Mucosa of descending colon (tissue), 3 donors: ENCODE data around the gene LRCH1. TPM values are rescaled to one million over a fixed set of nuclear protein-coding genes. Genes with fewer than 3 reads are reported as not detected.

ENCODE experiments used
- ATAC-seq: fragments of 200-7000 bp; cut with Tn5 transposase; one replicate; pipeline ENCODE4 v1.9.1; 2020; ENCODE audit warnings: mild to moderate bottlenecking, moderate library complexity
- DNase-seq, 3 donors: peaks; one replicate each; pipeline ENCODE4 v3.0.0-alpha.2; 2020
- H3K36me3 ChIP-seq: fragments of 200-600 bp; one replicate; pipeline ENCODE4 v1.8.0; 2021; ENCODE audit warnings: low read depth, mild to moderate bottlenecking
- H3K4me1 ChIP-seq: fragments of 200-600 bp; one replicate; pipeline ENCODE4 v1.8.0; 2021; ENCODE audit warnings: low read depth, mild to moderate bottlenecking
- H3K4me3 ChIP-seq: fragments of 200-600 bp; one replicate; pipeline ENCODE4 v1.8.0; 2021; ENCODE audit warnings: mild to moderate bottlenecking
- H3K9me3 ChIP-seq: fragments of 200-600 bp; one replicate; pipeline ENCODE4 v1.8.0; 2021; ENCODE audit warnings: mild to moderate bottlenecking
- CTCF ChIP-seq: fragments of 200-600 bp; IDR thresholded peaks from one replicate; pipeline ENCODE4 v1.8.0; 2022; ENCODE audit warnings: antibody characterized with exemption, mild to moderate bottlenecking
- intact Hi-C, 2 donors: fragments of 100-400 bp; cut with DNase I in 1 of 2; cut with micrococcal nuclease in 1 of 2; formaldehyde crosslinking; loops; one replicate each; pipeline versions ENCODE4 v1.11.0 to v1.11.1; 2022; cut with DNase I, micrococcal nuclease
- total RNA-seq, 3 donors: library from RNA; stranded (reverse); fragmentation: NEBNext Ultra II Directional in 2 of 3; extraction: Animal tissue kit (Norgen Biotek cat#: 25700) in 2 of 3; gene quantifications; one replicate each; pipeline versions ENCODE4 v1.2.1 to v1.2.4, GENCODE V29; 2021 to 2023
- donor health status: DM: no; HTN: no; CAD: no; lungs with moderate emphysema.
- donor health status: DM: no; HTN: no; CAD: no.
- donor health status: DM: no; HTN: yes; CAD: no.

Gene LRCH1
- total RNA-seq, 3 donors from 2014 or later = 13.4 to 44.1 (median 16.1) TPM

GRCh38 chr13:46600943-46601311 is 48.0 kb downstream of the LRCH1 start:
- Histone ChIP-seq H3K4me3 (no peak overlapping the region), H3K36me3 (no peaks in the 10 kb centered on the region), H3K4me1 (peaks cover 29% of the 10 kb centered on the region), H3K9me3 (no peaks in the 10 kb centered on the region)
- intact Hi-C loops = no loop called here
- no peak for ATAC-seq
- TF ChIP-seq CTCF = no peak
- no peak for DNase-seq

- ATAC-seq (no peak), DNase-seq (no peak)
- no peak for TF ChIP-seq CTCF
- peaks cover 29% of the 10 kb centered on the region for H3K4me1 ChIP-seq
- no peaks in the 10 kb centered on the region for H3K9me3 ChIP-seq
- no peak overlapping the region for H3K4me3 ChIP-seq
- intact Hi-C loops = no loop called here
- H3K36me3 ChIP-seq = no peaks in the 10 kb centered on the region
Measured at GRCh38 chr13:46602531-46602930, 49.6 kb downstream of the LRCH1 start.

DNA sequence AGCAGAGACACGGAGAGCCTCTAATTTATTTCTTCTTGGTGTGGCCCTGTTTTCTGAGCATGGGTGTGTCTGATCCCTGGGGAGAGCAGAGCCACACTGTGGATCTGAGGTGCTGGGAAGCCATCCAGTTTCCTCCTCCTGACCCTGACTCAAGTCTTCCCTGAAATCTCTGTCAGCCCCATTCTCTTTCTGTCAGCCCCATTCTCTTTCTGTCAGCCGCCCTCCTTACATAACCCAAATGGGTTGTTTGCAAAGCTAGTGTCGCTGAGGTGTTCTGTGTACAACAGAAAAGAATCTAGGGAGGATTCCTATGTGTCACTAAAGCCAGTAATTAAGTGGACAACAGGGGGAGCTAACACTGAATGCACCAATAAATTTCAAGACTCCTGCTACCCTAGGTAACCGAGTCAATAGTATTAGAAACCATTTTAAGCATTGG is 50.2 kb downstream of the LRCH1 start:
- peaks cover 32% of the 10 kb centered on the region for H3K4me1 ChIP-seq

GRCh38 chr13:46604226-46604990 is 51.4 kb downstream of the LRCH1 start:
- H3K9me3 ChIP-seq = no peaks in the 10 kb centered on the region
- intact Hi-C loops = no loop called here
- peaks cover 32% of the 10 kb centered on the region for H3K4me1 ChIP-seq
- ATAC-seq (no peak), DNase-seq (no peak)
- H3K36me3 ChIP-seq = no peaks in the 10 kb centered on the region
- no peak overlapping the region for H3K4me3 ChIP-seq
- no peak for TF ChIP-seq CTCF

More for the DNA sequence above, 50.2 kb downstream of the LRCH1 start:
- Histone ChIP-seq H3K9me3 (no peaks in the 10 kb centered on the region), H3K4me3 (no peak overlapping the region), H3K36me3 (no peaks in the 10 kb centered on the region)
- ATAC-seq (peak; percentile 57), DNase-seq (no peak)
- TF ChIP-seq CTCF = no peak
- intact Hi-C loops = no loop called here

DNA sequence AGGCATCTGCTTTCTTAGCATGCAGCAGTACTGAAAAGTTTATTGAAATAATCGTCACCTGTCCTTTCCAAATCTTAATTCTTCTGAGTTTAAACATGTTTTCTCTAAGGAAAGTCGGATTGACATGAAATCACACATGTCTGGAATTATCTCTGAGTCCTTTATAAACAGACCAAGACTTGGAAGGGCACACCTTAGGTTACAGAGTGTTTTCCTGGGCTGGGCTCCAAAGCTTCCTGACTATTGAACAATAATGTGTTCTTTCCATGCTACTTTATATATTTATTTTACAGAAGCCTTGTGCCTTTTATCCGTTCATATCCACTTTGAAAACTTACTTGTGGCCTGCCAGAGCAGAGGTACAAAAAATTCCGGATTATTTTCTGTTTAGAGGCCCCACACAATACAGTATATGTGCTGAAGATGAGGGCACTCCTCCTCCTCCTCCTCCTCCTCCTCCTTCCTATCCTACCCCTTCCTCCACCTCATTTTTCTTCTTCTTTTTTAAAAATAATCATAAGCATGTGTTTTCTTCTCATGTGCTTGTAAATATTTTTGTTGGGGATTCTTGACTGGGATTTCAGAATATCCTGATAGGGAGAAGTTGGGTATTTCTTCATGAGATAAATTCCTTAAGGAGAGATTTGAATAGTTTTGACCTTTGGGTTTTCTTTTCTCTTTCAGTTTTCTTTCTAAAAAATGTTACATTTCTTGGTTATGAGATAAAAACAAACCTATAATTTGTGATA is 52.3 kb downstream of the LRCH1 start:
- intact Hi-C loops = no loop called here
- H3K9me3 ChIP-seq = no peaks in the 10 kb centered on the region
- TF ChIP-seq CTCF = no peak
- H3K4me1 ChIP-seq = peaks cover 26% of the 10 kb centered on the region
- H3K36me3 ChIP-seq = no peaks in the 10 kb centered on the region
- ATAC-seq (peak; percentile 52), DNase-seq (peak in 1 of 3 donors; percentile 39)
- no peak overlapping the region for H3K4me3 ChIP-seq
